C4-2B (cell line): Measurements from ENCODE around the gene GAST.

Source experiments
- CTCF ChIP-seq: fragments of 450-650 bp; conservative IDR thresholded peaks from 2 replicates; pipeline ENCODE4 v1.5.1; 2017; ENCODE audit warnings: mild to moderate bottlenecking
- ZFX ChIP-seq: fragments of 450-650 bp; IDR thresholded peaks from 2 replicates; pipeline ENCODE4 v1.6.1; 2017

GRCh38 chr17:41680426-41681040, 31.6 kb upstream of the GAST start:
- TF ChIP-seq CTCF (no peak), ZFX (no peak)
